ENCODE data around the gene KCNS3.

Gene KCNS3

GRCh38 chr2:17858064-17858463 is 20.4 kb upstream of the KCNS3 start:
- TF ChIP-seq CTCF (IDR thresholded peaks at IDR 0.05; ENCODE audit: low read depth, low read length, missing control alignments), result no peak
- no peak overlapping the region for H3K4me3 ChIP-seq (ENCODE audit: low read depth, low read length)
- no peak for DNase-seq (ENCODE audit: low read depth)

GRCh38 chr2:17863539-17863938 is 14.9 kb upstream of the KCNS3 start:
- no peak for TF ChIP-seq CTCF (IDR thresholded peaks at IDR 0.05; ENCODE audit: low read depth, low read length, missing control alignments)
- no peak for DNase-seq (ENCODE audit: low read depth)

GRCh38 chr2:17864676-17865075 is 13.8 kb upstream of the KCNS3 start:
- H3K4me3 ChIP-seq (ENCODE audit: low read depth, low read length), result no peak overlapping the region
- TF ChIP-seq CTCF (IDR thresholded peaks at IDR 0.05; ENCODE audit: low read depth, low read length, missing control alignments), result no peak
- DNase-seq (ENCODE audit: low read depth), result no peak

More at GRCh38 chr2:17863539-17863938, 14.9 kb upstream of the KCNS3 start:
- no peak overlapping the region for H3K4me3 ChIP-seq (ENCODE audit: low read depth, low read length)

GRCh38 chr2:17867133-17867532 is 11.3 kb upstream of the KCNS3 start:
- no peak overlapping the region for H3K4me3 ChIP-seq (ENCODE audit: low read depth, low read length)
- no peak for TF ChIP-seq CTCF (IDR thresholded peaks at IDR 0.05; ENCODE audit: low read depth, low read length, missing control alignments)
- DNase-seq (ENCODE audit: low read depth), result no peak

GRCh38 chr2:17869128-17869527 is 9.3 kb upstream of the KCNS3 start:
- TF ChIP-seq CTCF (IDR thresholded peaks at IDR 0.05; ENCODE audit: low read depth, low read length, missing control alignments), result no peak
- no peak for DNase-seq (ENCODE audit: low read depth)
- H3K4me3 ChIP-seq (ENCODE audit: low read depth, low read length), result no peak overlapping the region

GRCh38 chr2:17871639-17872038 is 6.8 kb upstream of the KCNS3 start:
- H3K4me3 ChIP-seq (ENCODE audit: low read depth, low read length), result no peak overlapping the region
- TF ChIP-seq CTCF (IDR thresholded peaks at IDR 0.05; ENCODE audit: low read depth, low read length, missing control alignments), result no peak
- DNase-seq (ENCODE audit: low read depth), result no peak

- TF ChIP-seq CTCF (IDR thresholded peaks at IDR 0.05; ENCODE audit: low read depth, low read length, missing control alignments), result no peak
- H3K4me3 ChIP-seq (ENCODE audit: low read depth, low read length), result no peak overlapping the region
- DNase-seq (ENCODE audit: low read depth), result no peak
Measured at GRCh38 chr2:17873021-17873420, 5.4 kb upstream of the KCNS3 start.
